GM19025 (cell line): ENCODE measurements around the gene MAP4K2.

Source experiments
- ATAC-seq: cut with Tn5 transposase; IDR thresholded peaks from one replicate; pipeline ENCODE4 v1.9.1; 2021; ENCODE audit warnings: mild to moderate bottlenecking, low read depth, moderate library complexity; ENCODE audit not compliant: unreplicated experiment

MAP4K2 gene

DNA sequence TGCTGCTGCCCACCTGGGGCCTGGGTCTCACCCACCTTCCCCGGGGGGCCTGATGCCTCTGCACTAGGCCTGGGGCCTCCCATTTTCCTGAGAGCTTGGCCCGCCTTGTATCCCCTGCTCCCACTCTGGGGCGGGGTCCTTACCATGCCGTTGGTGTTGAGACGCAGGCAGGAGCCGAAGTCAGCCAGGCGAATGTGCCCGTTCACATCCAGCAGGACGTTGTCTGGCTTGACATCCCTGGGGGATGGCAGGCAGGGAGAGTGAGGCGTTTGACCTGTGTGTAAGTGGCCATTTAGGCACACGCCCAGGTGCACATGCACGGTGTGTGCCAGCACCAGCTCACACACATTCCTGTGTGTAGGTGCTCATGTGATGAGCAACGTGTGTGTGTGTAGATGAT lies 36.3 kb upstream of the MAP4K2 start:
- no peak for ATAC-seq

- ATAC-seq, result no peak
These were observed 35.8 kb upstream of the MAP4K2 start for GRCh38 chr11:64838600-64839334.

DNA sequence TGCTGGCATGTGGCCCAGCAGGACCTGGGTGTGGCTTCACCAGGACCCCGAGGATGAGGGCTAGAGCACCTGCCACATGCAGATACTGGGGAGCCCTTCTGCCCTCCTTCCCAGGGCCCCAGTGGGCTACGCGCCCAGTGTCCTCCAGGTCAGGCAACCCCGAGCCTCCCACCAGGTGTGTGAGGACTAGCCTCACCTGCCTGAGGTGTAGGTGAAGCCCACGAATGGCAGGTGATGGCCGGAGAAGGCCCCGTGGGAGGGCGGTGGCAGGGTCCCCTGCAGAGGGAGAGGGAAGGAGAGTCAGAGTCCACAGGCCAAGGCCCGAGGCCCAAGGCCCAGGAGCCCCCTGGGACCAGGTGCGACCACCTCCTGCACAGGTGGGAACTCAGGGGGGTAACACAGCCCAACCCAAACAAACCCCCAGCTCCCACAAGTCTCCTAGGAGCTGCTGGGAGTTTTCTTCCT lies 34.9 kb upstream of the MAP4K2 start:
- ATAC-seq, result no peak

DNA sequence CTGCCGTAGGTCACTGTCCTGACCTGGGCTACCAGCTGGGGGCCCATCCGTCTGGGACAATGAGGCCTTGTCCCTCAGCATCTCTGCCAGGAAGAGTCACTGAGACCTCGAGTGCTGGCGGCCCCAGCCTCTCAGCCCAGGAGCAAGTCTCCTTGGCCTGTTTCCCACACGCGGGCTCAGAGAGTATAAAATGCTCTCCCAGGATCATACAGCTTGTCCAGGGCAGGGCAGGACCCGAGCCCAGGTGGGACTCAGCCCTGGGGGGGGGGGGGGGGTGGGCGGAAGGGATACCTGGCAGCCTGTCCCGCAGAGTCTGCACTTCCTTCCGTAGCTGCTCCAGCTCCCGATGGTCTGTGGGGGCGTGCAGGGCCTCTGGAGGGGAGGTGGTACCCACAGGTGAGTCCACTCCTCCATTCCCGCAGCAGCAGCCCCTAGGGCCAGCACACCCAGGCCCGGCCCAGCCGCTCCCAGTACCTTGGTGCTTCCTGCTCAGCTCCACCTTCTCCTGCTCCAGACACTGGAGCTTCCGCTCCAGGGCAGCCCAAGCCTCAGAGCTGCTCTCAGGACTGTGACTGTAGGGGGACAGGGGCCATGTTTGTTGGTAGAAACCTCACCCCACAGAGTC lies 33.5 kb upstream of the MAP4K2 start:
- ATAC-seq, result no peak

DNA sequence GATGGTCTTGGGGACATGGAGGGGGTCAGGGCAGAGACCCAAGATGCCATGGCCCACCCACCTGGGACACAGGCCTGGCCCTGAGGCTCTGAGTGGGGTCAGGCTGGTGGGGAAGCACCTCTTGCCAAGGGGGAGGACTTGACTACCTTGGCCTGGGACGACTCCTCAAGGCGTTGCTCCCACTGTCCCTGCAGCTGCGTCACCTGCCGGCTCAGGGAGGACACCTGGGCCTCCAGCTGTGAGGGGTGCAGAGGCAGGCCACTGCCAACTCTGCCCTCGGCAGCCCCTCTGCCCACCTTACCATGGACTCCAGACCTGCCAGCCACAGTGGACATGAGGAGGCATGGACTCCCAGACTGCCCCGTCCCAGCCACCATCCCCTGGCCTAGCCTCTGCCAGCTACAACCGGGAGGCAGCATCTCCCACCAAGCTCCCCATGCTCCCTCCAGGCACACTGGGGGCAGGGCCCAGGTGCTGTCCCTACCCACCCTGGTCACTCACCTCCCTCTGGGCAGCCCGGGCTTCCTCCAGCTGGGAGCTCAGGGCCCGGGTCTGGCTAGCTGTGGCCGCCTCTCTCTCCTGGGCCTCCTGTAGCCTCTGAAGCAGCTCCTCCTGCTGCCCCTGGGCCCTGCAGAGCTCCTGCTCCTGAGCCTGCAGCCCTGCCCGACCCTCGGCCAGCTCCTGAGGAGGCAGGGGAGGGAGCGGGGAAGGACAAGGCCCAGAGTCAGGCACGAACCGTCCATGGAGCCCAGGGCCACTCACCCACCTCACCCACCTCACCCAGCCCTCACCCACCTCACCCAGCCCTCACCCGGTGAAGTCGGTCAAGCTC lies 32.8 kb upstream of the MAP4K2 start:
- no peak for ATAC-seq

GRCh38 chr11:64834723-64835615 lies 32.0 kb upstream of the MAP4K2 start:
- ATAC-seq, result no peak

- ATAC-seq, result no peak
These were observed 31.2 kb upstream of the MAP4K2 start for GRCh38 chr11:64834031-64834722.

DNA sequence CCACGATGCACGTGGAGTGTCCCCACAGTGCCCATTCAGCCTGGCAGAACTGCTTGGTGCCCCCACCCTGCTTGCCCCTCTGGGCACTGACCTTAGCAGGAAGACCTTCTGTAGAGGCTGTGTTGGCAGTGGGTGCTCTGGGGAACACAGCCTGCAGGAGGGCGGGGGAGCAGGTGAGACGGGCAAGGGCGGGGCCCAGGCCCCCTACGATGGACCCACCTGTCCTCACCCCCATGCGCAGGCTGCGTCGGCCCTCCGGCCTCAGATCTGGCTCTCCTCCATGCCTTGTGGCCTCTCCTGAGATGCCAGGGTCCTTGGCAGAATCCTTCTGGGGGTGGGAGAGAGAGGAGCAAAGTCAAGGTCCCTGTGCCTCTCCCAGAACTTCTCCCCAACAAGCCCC lies 30.5 kb upstream of the MAP4K2 start:
- ATAC-seq, result no peak

DNA sequence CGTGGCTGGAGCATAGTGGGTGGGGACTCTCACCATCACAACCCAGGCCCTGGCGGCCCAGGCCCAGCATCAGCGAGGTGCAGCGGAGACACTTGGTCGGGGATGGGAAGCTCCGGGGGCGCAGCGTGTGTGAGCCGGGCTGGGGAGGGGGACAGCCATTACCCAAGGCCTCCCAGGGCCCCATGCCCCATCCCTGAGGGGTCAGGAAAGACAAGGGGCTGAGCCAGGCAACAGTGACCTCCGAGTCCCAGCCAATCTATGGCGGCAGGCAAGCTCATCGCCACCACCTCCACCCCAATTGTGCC lies 30.1 kb upstream of the MAP4K2 start:
- ATAC-seq, result no peak

GRCh38 chr11:64832467-64833197 lies 29.6 kb upstream of the MAP4K2 start:
- no peak for ATAC-seq

- no peak for ATAC-seq
These were observed 28.4 kb upstream of the MAP4K2 start for GRCh38 chr11:64831411-64831891.

DNA sequence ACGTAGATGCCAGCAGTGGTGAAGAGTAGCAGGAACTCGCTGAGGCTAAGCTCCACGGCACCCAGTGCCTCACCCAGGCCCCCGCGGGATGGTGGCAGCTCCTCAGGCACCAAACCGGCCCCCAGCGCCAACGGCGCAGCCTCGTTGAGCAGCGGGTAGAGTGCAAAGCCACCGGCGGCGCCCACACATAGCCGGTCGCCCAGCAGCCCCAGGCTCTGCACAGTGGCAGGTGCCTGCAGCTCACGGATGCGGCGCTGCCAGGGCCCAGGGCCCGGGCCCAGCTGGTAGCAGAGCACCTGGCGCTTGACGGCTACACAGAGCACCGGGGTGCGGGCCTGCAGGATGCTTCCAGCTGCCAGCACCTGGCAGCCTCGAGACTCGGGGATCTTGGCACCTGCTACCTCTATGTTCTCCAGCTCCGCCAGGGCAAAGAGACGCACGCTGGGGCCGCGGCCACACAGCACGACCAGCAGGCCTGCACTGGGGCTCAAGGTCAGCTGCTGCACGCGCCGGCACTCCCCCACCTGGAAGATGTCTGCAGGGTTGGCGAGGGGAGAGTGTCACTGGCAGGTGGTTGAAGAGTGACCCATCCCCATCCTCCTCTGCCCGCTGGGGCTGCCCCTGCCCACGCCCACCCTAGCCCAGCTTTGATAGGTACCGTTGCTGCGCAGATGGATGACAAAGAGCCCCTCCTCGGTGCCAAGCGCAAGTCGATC lies 26.7 kb upstream of the MAP4K2 start:
- ATAC-seq, result no peak

- no peak for ATAC-seq
These were observed 24.4 kb upstream of the MAP4K2 start for GRCh38 chr11:64827451-64827839.

DNA sequence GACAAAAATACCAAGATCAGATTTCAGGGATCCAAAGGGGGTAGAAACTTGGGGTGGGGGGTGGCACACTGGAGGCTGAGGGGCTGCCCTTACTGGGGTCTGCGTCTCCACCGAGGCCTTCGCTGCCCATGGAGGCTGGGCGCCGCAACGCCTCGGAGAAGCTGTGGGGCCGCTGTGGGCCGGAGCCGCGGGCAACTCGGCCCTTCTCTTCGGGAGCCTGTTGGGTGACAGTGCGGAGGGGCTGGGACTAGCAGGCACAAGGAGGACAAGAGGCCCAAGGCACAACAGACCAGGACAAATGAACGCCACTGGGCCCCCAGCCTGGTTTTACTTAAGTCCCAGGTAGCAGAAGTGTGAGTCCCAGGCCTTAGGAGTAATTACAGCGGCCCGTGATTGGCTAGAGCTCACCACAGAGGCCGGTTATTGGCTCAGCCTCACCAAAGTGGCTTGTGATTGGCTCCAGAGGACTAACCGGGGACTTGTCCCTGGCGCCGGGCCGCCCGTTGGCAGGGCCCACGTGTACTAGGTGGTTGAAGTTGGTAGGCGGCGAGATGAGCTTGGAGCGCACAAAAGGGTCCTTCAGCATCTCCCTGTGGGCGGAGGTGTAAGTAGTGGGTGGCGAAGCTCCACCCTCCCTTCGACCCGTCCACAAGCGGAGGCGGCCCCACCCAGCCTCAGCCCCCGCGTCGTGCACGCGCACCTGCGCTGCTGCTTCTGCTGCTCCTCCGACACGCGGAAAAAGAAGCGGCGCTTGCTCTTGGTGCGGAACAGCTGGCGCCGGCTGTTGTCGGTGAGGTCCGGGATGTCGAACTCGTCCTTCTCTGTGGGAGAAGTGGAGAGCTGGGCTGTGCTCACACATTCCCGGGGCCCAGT lies 23.8 kb upstream of the MAP4K2 start:
- no peak for ATAC-seq

DNA sequence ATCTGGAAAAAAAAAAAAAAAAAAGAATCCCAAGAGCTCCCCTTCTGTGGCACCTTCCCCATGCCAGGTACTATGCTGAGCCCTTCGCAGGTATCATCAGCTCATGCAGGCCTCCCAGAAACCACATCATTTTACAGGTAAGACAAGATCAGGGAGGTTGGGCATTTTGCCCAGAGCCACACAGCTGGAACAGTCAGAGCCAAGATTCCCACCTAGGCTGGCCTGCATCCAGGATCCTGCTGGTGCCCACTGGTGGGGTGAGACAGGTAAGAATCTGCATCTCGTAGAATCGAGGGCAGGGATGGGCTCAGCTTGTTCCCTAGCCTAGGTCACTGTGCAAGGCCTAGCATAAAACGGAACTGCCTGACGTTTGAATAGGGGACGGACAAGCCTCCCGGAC lies 23.0 kb upstream of the MAP4K2 start:
- ATAC-seq, result no peak

GRCh38 chr11:64823568-64824119 lies 20.6 kb upstream of the MAP4K2 start:
- no peak for ATAC-seq

GRCh38 chr11:64817476-64817875 lies 14.5 kb upstream of the MAP4K2 start:
- no peak for ATAC-seq
